HepG2 (cell line): Measurements from ENCODE around the gene CCDC183. TPM values are rescaled to one million over a fixed set of nuclear protein-coding genes. Genes with fewer than 3 reads are reported as not detected.

Experiments used
- CAMTA2 ChIP-seq: sonication (generic); formaldehyde crosslinking; IDR thresholded peaks from 2 replicates; pipeline ENCODE4 v1.4.0; 2020; ENCODE audit warnings: mild to moderate bottlenecking, missing genetic modification reagents, borderline replicate concordance
- CCDC6 ChIP-seq: sonication (generic); formaldehyde crosslinking; IDR thresholded peaks from 2 replicates; pipeline ENCODE4 v1.8.1; 2022; ENCODE audit warnings: mild to moderate bottlenecking, missing genetic modification reagents, moderate library complexity
- DRAP1 ChIP-seq: IDR thresholded peaks from 2 replicates; pipeline ENCODE4 v1.6.1; 2016; ENCODE audit warnings: missing genetic modification reagents, missing compliant biosample characterization
- KLF6 ChIP-seq: IDR thresholded peaks from 2 replicates; pipeline ENCODE4 v1.8.0; 2016; ENCODE audit warnings: missing biosample characterization, missing genetic modification reagents
- MEIS1 ChIP-seq: sonication (generic); formaldehyde crosslinking; IDR thresholded peaks from 2 replicates; pipeline ENCODE4 v1.9.0; 2021; ENCODE audit warnings: mild to moderate bottlenecking, missing genetic modification reagents, moderate library complexity, borderline replicate concordance
- MEIS2 ChIP-seq: sonication (generic); formaldehyde crosslinking; IDR thresholded peaks from 2 replicates; pipeline ENCODE4 v1.9.0; 2021; ENCODE audit warnings: mild to moderate bottlenecking, missing genetic modification reagents
- SMC3 ChIP-seq: IDR thresholded peaks from 2 replicates; pipeline ENCODE4 v1.6.1; 2011; ENCODE audit warnings: low read length, improper control_type of control experiment
- SRF ChIP-seq: IDR thresholded peaks from 2 replicates; pipeline ENCODE4 v1.6.1; 2011; ENCODE audit warnings: mild to moderate bottlenecking, low read depth, low read length, moderate library complexity
- SRSF4 ChIP-seq: fragments of 200-400 bp; formaldehyde crosslinking; IDR thresholded peaks from one replicate; pipeline ENCODE4 v1.6.1; 2018; ENCODE audit warnings: mild to moderate bottlenecking, low read depth, low read length, moderate library complexity; ENCODE audit not compliant: poor library complexity, severe bottlenecking
- SRY ChIP-seq: sonication (generic); formaldehyde crosslinking; IDR thresholded peaks from 2 replicates; pipeline ENCODE4 v1.8.0; 2022; ENCODE audit warnings: mild to moderate bottlenecking, missing genetic modification reagents
- ZFP36L1 ChIP-seq: sonication (generic); formaldehyde crosslinking; IDR thresholded peaks from 2 replicates; pipeline ENCODE4 v1.8.0; 2022; ENCODE audit warnings: mild to moderate bottlenecking, missing genetic modification reagents, moderate library complexity
- ZFX ChIP-seq: sonication (generic); formaldehyde crosslinking; IDR thresholded peaks from 2 replicates; pipeline ENCODE4 v1.4.0; 2020; ENCODE audit warnings: mild to moderate bottlenecking, low read depth, missing genetic modification reagents, moderate library complexity
- ZKSCAN5 ChIP-seq: sonication (generic); formaldehyde crosslinking; IDR thresholded peaks from 2 replicates; pipeline ENCODE4 v1.5.1; 2020; ENCODE audit warnings: mild to moderate bottlenecking, missing genetic modification reagents
- ZNF296 ChIP-seq: sonication (generic); formaldehyde crosslinking; conservative IDR thresholded peaks from 2 replicates; pipeline ENCODE4 v1.5.0; 2020; ENCODE audit warnings: mild to moderate bottlenecking, missing genetic modification reagents
- ZNF484 ChIP-seq: sonication (generic); formaldehyde crosslinking; IDR thresholded peaks from 2 replicates; pipeline ENCODE4 v1.5.1; 2020; ENCODE audit warnings: mild to moderate bottlenecking, low read depth, missing genetic modification reagents, borderline replicate concordance
- ZNF512B ChIP-seq: sonication (generic); formaldehyde crosslinking; IDR thresholded peaks from 2 replicates; pipeline ENCODE4 v1.5.1; 2020; ENCODE audit warnings: missing genetic modification reagents, mild to moderate bottlenecking, borderline replicate concordance
- ZNF546 ChIP-seq: sonication (generic); formaldehyde crosslinking; conservative IDR thresholded peaks from 2 replicates; pipeline ENCODE4 v1.8.1; 2023; ENCODE audit warnings: mild to moderate bottlenecking, missing genetic modification reagents
- ZNF607 ChIP-seq: sonication (generic); formaldehyde crosslinking; IDR thresholded peaks from 2 replicates; pipeline ENCODE4 v1.5.1; 2020; ENCODE audit warnings: missing genetic modification reagents, mild to moderate bottlenecking, borderline replicate concordance
- ZNF639 ChIP-seq: conservative IDR thresholded peaks from 2 replicates; pipeline ENCODE4 v1.6.1; 2018; ENCODE audit warnings: missing genetic modification reagents
- ZNF724P ChIP-seq: sonication (generic); formaldehyde crosslinking; IDR thresholded peaks from 2 replicates; pipeline ENCODE4 v1.8.0; 2022; ENCODE audit warnings: missing genetic modification reagents, borderline replicate concordance
- ZNF841 ChIP-seq: sonication (generic); formaldehyde crosslinking; IDR thresholded peaks from 2 replicates; pipeline ENCODE4 v1.8.1; 2023; ENCODE audit warnings: missing genetic modification reagents, borderline replicate concordance
- ZNF891 ChIP-seq: sonication (generic); formaldehyde crosslinking; IDR thresholded peaks from 2 replicates; pipeline ENCODE4 v1.5.0; 2020; ENCODE audit warnings: mild to moderate bottlenecking, missing genetic modification reagents
- ZSCAN9 ChIP-seq: IDR thresholded peaks from 2 replicates; pipeline ENCODE4 v1.6.1; 2016; ENCODE audit warnings: borderline replicate concordance
- polyA plus RNA-seq, 8 experiments: library from polyadenylated mRNA; depleted of rRNA in 3 of 8; stranded (reverse) in 7 of 8; unstranded in 1 of 8; fragments of >200 nt; fragmentation: Illumina TruSeq in 4 of 8; extraction: Trizol in 4 of 8; gene quantifications; 2 replicates each; pipeline versions ENCODE4 v1.2.1 to v1.2.3, GENCODE V29; 2011 to 2016; ENCODE audit warnings: low read depth in 4 of 8, missing spikeins in 1 of 8, mixed read lengths in 1 of 8; ENCODE audit not compliant: insufficient read depth in 1 of 8
- total RNA-seq, 5 experiments: library from RNA; depleted of rRNA; stranded (reverse); fragments of >200 nt; fragmentation: Illumina TruSeq; extraction: Trizol; gene quantifications; 2 replicates each; pipeline ENCODE4 v1.2.3, GENCODE V29; 2016; ENCODE audit warnings: low read depth in 1 of 5
- TF ChIP-seq, protein P1 (sequence below): sonication (generic); formaldehyde crosslinking; IDR thresholded peaks from 2 replicates; pipeline ENCODE4 v1.4.0; 2020; ENCODE audit warnings: low read depth, mild to moderate bottlenecking, missing genetic modification reagents

CCDC183 gene
- total and polyA plus RNA-seq, 2 of the 13 experiments (the other 11 are each of a cell fraction or from before 2014, with no cell fraction given), result 5.0 to 66.4 TPM

- TF ChIP-seq, protein P1, sequence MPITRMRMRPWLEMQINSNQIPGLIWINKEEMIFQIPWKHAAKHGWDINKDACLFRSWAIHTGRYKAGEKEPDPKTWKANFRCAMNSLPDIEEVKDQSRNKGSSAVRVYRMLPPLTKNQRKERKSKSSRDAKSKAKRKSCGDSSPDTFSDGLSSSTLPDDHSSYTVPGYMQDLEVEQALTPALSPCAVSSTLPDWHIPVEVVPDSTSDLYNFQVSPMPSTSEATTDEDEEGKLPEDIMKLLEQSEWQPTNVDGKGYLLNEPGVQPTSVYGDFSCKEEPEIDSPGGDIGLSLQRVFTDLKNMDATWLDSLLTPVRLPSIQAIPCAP (CRISPR knock-in tag), result no peak
- TF ChIP-seq CCDC6 (CRISPR knock-in tag) (peak; percentile 38; the same call in 1 of the 2 replicates), ZNF841 (CRISPR knock-in tag) (peak; percentile 27; the same call in 1 of the 2 replicates), ZNF512B (no peak), ZNF891 (CRISPR knock-in tag) (0 out of 2 replicates have a peak, but pooled peaks have one; percentile 8), CAMTA2 (0 out of 2 replicates have a peak, but pooled peaks have one; percentile 26), ZNF484 (peak; percentile 79; the same call in 1 of the 2 replicates), MEIS1 (CRISPR knock-in tag) (no peak), ZFX (CRISPR knock-in tag) (0 out of 2 replicates have a peak, but pooled peaks have one; percentile 8), SMC3 (no peak), ZNF607 (CRISPR knock-in tag) (peak; percentile 12; the same call in 1 of the 2 replicates), SRSF4 (no peak), ZNF639 (CRISPR knock-in tag) (peak; percentile 1; the same call in 1 of the 2 replicates), KLF6 (CRISPR knock-in tag) (0 out of 2 replicates have a peak, but pooled peaks have one; percentile 68), SRF (no peak), MEIS2 (CRISPR knock-in tag) (peak; percentile 1; the same call in 1 of the 2 replicates), ZNF546 (CRISPR knock-in tag) (0 out of 2 replicates have a peak, but pooled peaks have one; percentile 4), DRAP1 (CRISPR knock-in tag) (peak; percentile 40), ZSCAN9 (CRISPR knock-in tag) (no peak), ZFP36L1 (CRISPR knock-in tag) (peak; percentile 10; the same call in 1 of the 2 replicates), ZNF724P (CRISPR knock-in tag) (no peak), ZNF296 (CRISPR knock-in tag) (no peak), SRY (CRISPR knock-in tag) (0 out of 2 replicates have a peak, but pooled peaks have one; percentile 13), ZKSCAN5 (CRISPR knock-in tag) (no peak)
Measured at GRCh38 chr9:136848393-136849037, 52.4 kb downstream of the CCDC183 start (continued).
